Pulmonary artery endothelial cell (primary cell): Measurements from ENCODE around the gene SH3RF2. TPM values are rescaled to one million over a fixed set of nuclear protein-coding genes. Genes with fewer than 3 reads are reported as not detected.

Source experiments
- DNase-seq: peaks from one replicate; pipeline ENCODE4 v3.0.0-alpha.2; 2011; ENCODE audit warnings: low read depth, low spot score
- total RNA-seq: library from RNA; depleted of rRNA; stranded (reverse); fragments of >200 nt; gene quantifications from 2 replicates; pipeline ENCODE4 v1.2.3, GENCODE V29; 2014

SH3RF2 gene
- total RNA-seq, 1 donor from 2014 or later, result 1.3 TPM

- DNase-seq, result no peak
These were observed 14.3 kb upstream of the SH3RF2 start for GRCh38 chr5:145922059-145922458.

- DNase-seq, result no peak
These were observed 13.0 kb upstream of the SH3RF2 start for GRCh38 chr5:145923405-145923804.

GRCh38 chr5:145924849-145925248 lies 11.5 kb upstream of the SH3RF2 start:
- DNase-seq, result no peak

- peak; percentile 48 for DNase-seq
These were observed 11.0 kb upstream of the SH3RF2 start for GRCh38 chr5:145925353-145925752.

GRCh38 chr5:145925803-145926202 lies 10.6 kb upstream of the SH3RF2 start:
- no peak for DNase-seq

- no peak for DNase-seq
These were observed 4.7 kb upstream of the SH3RF2 start for GRCh38 chr5:145931718-145932117.

GRCh38 chr5:145934276-145934675 lies 2.1 kb upstream of the SH3RF2 start:
- DNase-seq, result no peak

GRCh38 chr5:145937432-145938250 lies 1.3 kb downstream of the SH3RF2 start:
- DNase-seq, result no peak

GRCh38 chr5:145938776-145939539 lies 2.6 kb downstream of the SH3RF2 start:
- no peak for DNase-seq

GRCh38 chr5:145939540-145940065 lies 3.2 kb downstream of the SH3RF2 start:
- no peak for DNase-seq

- no peak for DNase-seq
These were observed 4.7 kb downstream of the SH3RF2 start for GRCh38 chr5:145941096-145941447.

- DNase-seq, result no peak
These were observed 5.2 kb downstream of the SH3RF2 start for GRCh38 chr5:145941448-145942130.

- DNase-seq, result no peak
These were observed 5.8 kb downstream of the SH3RF2 start for GRCh38 chr5:145942201-145942600.

- no peak for DNase-seq
These were observed 6.4 kb downstream of the SH3RF2 start for GRCh38 chr5:145942749-145943148.

GRCh38 chr5:145943674-145944121 lies 7.3 kb downstream of the SH3RF2 start:
- DNase-seq, result no peak

GRCh38 chr5:145944328-145944727 lies 8.0 kb downstream of the SH3RF2 start:
- DNase-seq, result no peak

GRCh38 chr5:145945620-145946111 lies 9.3 kb downstream of the SH3RF2 start:
- no peak for DNase-seq

GRCh38 chr5:145946112-145946861 lies 9.9 kb downstream of the SH3RF2 start:
- no peak for DNase-seq

GRCh38 chr5:145947581-145947980 lies 11.2 kb downstream of the SH3RF2 start:
- no peak for DNase-seq

- no peak for DNase-seq
These were observed 11.7 kb downstream of the SH3RF2 start for GRCh38 chr5:145948047-145948446.

GRCh38 chr5:145948921-145949320 lies 12.5 kb downstream of the SH3RF2 start:
- no peak for DNase-seq
